ENCODE measurements around the gene CPM. TPM values are rescaled to one million over a fixed set of nuclear protein-coding genes. Genes with fewer than 3 reads are reported as not detected.
A peak's percentile ranks its signal among the peaks of the same experiment; 100 is the strongest.

Gene CPM
- total RNA-seq, 1 donor from 2014 or later = 1.0 TPM

GRCh38 chr12:68839183-68840147 lies 93.5 kb downstream of the CPM start:
- no peak overlapping the region for H3K27ac Mint-ChIP-seq (ENCODE audit: unreplicated experiment)
- DNase-seq (ENCODE audit: extremely low spot score, unreplicated experiment) = no peak
- H3K9me3 Mint-ChIP-seq (ENCODE audit: unreplicated experiment) = no peaks in the 10 kb centered on the region
- no peaks in the 10 kb centered on the region for H3K27me3 Mint-ChIP-seq (ENCODE audit: unreplicated experiment)
- H3K4me3 Mint-ChIP-seq (ENCODE audit: unreplicated experiment) = no peak overlapping the region
- H3K4me1 Mint-ChIP-seq (ENCODE audit: unreplicated experiment) = no peaks in the 10 kb centered on the region
- TF ChIP-seq, protein P1, sequence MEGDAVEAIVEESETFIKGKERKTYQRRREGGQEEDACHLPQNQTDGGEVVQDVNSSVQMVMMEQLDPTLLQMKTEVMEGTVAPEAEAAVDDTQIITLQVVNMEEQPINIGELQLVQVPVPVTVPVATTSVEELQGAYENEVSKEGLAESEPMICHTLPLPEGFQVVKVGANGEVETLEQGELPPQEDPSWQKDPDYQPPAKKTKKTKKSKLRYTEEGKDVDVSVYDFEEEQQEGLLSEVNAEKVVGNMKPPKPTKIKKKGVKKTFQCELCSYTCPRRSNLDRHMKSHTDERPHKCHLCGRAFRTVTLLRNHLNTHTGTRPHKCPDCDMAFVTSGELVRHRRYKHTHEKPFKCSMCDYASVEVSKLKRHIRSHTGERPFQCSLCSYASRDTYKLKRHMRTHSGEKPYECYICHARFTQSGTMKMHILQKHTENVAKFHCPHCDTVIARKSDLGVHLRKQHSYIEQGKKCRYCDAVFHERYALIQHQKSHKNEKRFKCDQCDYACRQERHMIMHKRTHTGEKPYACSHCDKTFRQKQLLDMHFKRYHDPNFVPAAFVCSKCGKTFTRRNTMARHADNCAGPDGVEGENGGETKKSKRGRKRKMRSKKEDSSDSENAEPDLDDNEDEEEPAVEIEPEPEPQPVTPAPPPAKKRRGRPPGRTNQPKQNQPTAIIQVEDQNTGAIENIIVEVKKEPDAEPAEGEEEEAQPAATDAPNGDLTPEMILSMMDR (IDR thresholded peaks at IDR 0.05) = no peak
- peaks cover 58% of the 10 kb centered on the region for H3K36me3 Mint-ChIP-seq (ENCODE audit: unreplicated experiment)

- Mint-ChIP-seq H3K27me3 (ENCODE audit: unreplicated experiment) (no peaks in the 10 kb centered on the region), H3K27ac (ENCODE audit: unreplicated experiment) (no peak overlapping the region), H3K4me1 (ENCODE audit: unreplicated experiment) (no peaks in the 10 kb centered on the region), H3K9me3 (ENCODE audit: unreplicated experiment) (no peaks in the 10 kb centered on the region), H3K4me3 (ENCODE audit: unreplicated experiment) (no peak overlapping the region), H3K36me3 (ENCODE audit: unreplicated experiment) (peaks cover 58% of the 10 kb centered on the region)
- no peak for DNase-seq (ENCODE audit: extremely low spot score, unreplicated experiment)
- TF ChIP-seq, protein P1 (IDR thresholded peaks at IDR 0.05) = no peak
These were observed 94.7 kb downstream of the CPM start for GRCh38 chr12:68838046-68838886.

- no peaks in the 10 kb centered on the region for H3K27me3 Mint-ChIP-seq (ENCODE audit: unreplicated experiment)
- no peak overlapping the region for H3K4me3 Mint-ChIP-seq (ENCODE audit: unreplicated experiment)
- peaks cover 53% of the 10 kb centered on the region for H3K36me3 Mint-ChIP-seq (ENCODE audit: unreplicated experiment)
- no peaks in the 10 kb centered on the region for H3K4me1 Mint-ChIP-seq (ENCODE audit: unreplicated experiment)
- TF ChIP-seq, protein P1 (IDR thresholded peaks at IDR 0.05) = no peak
- no peak overlapping the region for H3K27ac Mint-ChIP-seq (ENCODE audit: unreplicated experiment)
- no peaks in the 10 kb centered on the region for H3K9me3 Mint-ChIP-seq (ENCODE audit: unreplicated experiment)
- DNase-seq (ENCODE audit: extremely low spot score, unreplicated experiment) = no peak
These were observed 95.8 kb downstream of the CPM start for GRCh38 chr12:68837215-68837614.

DNA sequence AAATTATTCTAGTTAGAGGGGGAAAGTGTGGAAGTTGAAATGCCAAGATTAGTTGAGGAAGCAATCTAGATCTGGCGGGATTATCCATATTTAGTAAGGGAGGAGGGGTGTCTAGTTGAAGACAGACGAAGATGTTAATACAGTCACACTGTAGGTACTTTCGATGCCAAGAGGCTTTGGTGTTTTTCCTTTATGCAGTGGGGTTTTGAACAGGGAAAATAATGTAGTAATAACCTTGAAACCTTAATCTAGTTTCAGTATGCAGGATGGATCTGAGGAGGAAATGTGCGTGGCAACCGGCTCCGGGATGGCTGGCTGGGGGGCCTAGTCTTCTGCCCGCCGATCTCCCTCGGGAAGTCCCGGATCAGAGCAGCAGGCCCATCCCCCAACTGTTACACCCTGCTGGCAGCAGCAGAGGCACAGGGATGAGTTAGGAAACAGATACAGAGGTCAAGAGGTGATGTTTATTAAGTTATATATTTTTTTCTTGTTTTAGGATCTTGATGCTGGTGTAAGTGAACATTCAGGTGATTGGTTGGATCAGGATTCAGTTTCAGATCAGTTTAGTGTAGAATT lies 97.5 kb downstream of the CPM start:
- H3K36me3 Mint-ChIP-seq (ENCODE audit: unreplicated experiment) = peaks cover 49% of the 10 kb centered on the region
- TF ChIP-seq, protein P1 (IDR thresholded peaks at IDR 0.05) = no peak
- DNase-seq (ENCODE audit: extremely low spot score, unreplicated experiment) = no peak
- no peaks in the 10 kb centered on the region for H3K9me3 Mint-ChIP-seq (ENCODE audit: unreplicated experiment)
- H3K27ac Mint-ChIP-seq (ENCODE audit: unreplicated experiment) = peak overlapping the region; percentile 0
- no peaks in the 10 kb centered on the region for H3K27me3 Mint-ChIP-seq (ENCODE audit: unreplicated experiment)
- no peak overlapping the region for H3K4me3 Mint-ChIP-seq (ENCODE audit: unreplicated experiment)
- no peaks in the 10 kb centered on the region for H3K4me1 Mint-ChIP-seq (ENCODE audit: unreplicated experiment)

All from osteocyte (in vitro differentiated cells).